Measurements from ENCODE around the gene NYAP2. TPM values are rescaled to one million over a fixed set of nuclear protein-coding genes. Genes with fewer than 3 reads are reported as not detected.

The NYAP2 gene
- total and polyA plus RNA-seq, 2 of the 4 experiments (the other 2 are of a cell fraction): not detected

DNA sequence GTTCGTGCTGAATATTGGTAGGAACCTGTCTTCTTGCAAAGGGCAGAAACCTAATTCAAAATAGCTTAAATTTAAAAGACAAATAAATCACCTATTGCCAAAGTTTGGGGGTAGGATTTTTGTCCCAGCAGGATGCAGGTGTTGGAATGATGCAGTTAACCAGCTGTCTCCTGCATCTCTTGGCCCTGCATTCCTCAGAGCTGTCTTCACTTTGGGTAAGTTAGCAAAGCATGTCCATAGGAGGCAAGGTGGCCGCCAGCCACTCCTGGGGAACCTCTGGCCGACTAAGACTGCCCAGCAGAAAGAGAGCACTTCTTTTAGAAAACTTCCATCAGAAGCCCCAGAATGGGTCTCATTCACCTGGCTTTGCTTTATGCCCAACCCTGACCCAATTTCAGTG lies 20.5 kb upstream of the NYAP2 start:
- H2AFZ ChIP-seq (replicated peaks; ENCODE audit: low read length, poor library complexity): no peak overlapping the region
- no TSS peak for BruUV-seq (replicated peaks)
- no peak for ATAC-seq (ENCODE audit: low read depth)
- H2BK5ac ChIP-seq (ENCODE audit: low read depth, low read length, poor library complexity, severe bottlenecking): no peak overlapping the region
- no peak overlapping the region for H3K56ac ChIP-seq (ENCODE audit: extremely low read depth, insufficient read depth, low read length)
- H4K8ac ChIP-seq (ENCODE audit: low read depth in 2 of 2, low read length in 2 of 2): no peak overlapping the region
- no peak overlapping the region for H3K4ac ChIP-seq (ENCODE audit: low read depth, low read length)
- H2BK15ac ChIP-seq (ENCODE audit: low read depth, low read length): no peak overlapping the region
- no peak overlapping the region for H2BK120ac ChIP-seq (ENCODE audit: low read depth, low read length)
- H4K20me1 ChIP-seq (ENCODE audit: insufficient read depth, low read length): no peaks in the 10 kb centered on the region
- H3K9me3 ChIP-seq (ENCODE audit: control insufficient read depth, insufficient read depth, low read length): no peaks in the 10 kb centered on the region
- no peak overlapping the region for H4K5ac ChIP-seq (ENCODE audit: low read depth, low read length)
- ChIA-PET POLR2A (ENCODE audit: unreplicated experiment) (no interaction called here), CTCF (interaction anchor here (0.8 kb wide), 1 partner anchor 11 kb away, joined by 3 read pairs; no protein-coding TSS in a partner anchor)
- H2AK9ac ChIP-seq (replicated peaks; ENCODE audit: low read depth, low read length, poor library complexity): no peak overlapping the region
- TF ChIP-seq RFX5 (IDR thresholded peaks at IDR 0.05; ENCODE audit: low read depth, low read length) (no peak), POLR2A (IDR thresholded peaks at IDR 0.05; ENCODE audit: low read depth, low read length) (no peak), MXI1 (IDR thresholded peaks at IDR 0.05; ENCODE audit: borderline replicate concordance, low read depth, low read length) (no peak), BHLHE40 (IDR thresholded peaks at IDR 0.05; ENCODE audit: low read depth, low read length) (no peak)
- TF ChIP-seq, protein P1, sequence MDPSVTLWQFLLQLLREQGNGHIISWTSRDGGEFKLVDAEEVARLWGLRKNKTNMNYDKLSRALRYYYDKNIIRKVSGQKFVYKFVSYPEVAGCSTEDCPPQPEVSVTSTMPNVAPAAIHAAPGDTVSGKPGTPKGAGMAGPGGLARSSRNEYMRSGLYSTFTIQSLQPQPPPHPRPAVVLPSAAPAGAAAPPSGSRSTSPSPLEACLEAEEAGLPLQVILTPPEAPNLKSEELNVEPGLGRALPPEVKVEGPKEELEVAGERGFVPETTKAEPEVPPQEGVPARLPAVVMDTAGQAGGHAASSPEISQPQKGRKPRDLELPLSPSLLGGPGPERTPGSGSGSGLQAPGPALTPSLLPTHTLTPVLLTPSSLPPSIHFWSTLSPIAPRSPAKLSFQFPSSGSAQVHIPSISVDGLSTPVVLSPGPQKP (IDR thresholded peaks at IDR 0.05; ENCODE audit: borderline replicate concordance, low read depth, low read length): no peak
- dilution Hi-C loops (cut with HindIII; ENCODE audit: low sequenced_read_pairs, unreplicated experiment): no loop called here
- no peaks in the 10 kb centered on the region for H3K9me1 ChIP-seq (ENCODE audit: insufficient read depth, low read length)
- no CpG with 5 or more reads among the region's 3 CpGs for WGBS, 2 experiments (ENCODE audit: extremely low coverage in 2 of 2, insufficient read length in 1 of 2)
- no peaks in the 10 kb centered on the region for H3K4me1 ChIP-seq (ENCODE audit: control insufficient read depth, insufficient read depth, low read length)
- no peaks in the 10 kb centered on the region for H3K36me3 ChIP-seq (ENCODE audit: control insufficient read depth, insufficient read depth, low read length)
- H3K4me3 ChIP-seq (ENCODE audit: insufficient read depth, low read depth, low read length): no peak overlapping the region
- no peak overlapping the region for H3K9ac ChIP-seq (ENCODE audit: low read depth, low read length)
- H2BK20ac ChIP-seq (ENCODE audit: low read depth, low read length): no peak overlapping the region
- H3K14ac ChIP-seq (replicated peaks; ENCODE audit: low read depth, low read length): no peak overlapping the region
- peaks cover 1% of the 10 kb centered on the region for H3K27me3 ChIP-seq (ENCODE audit: control insufficient read depth, insufficient read depth, low read length)
- no peaks in the 10 kb centered on the region for H3K79me1 ChIP-seq (ENCODE audit: low read depth in 1 of 2, low read length in 2 of 2)
- in situ Hi-C loops (cut with MboI; ENCODE audit: low sequenced_read_pairs): no loop called here
- no peak overlapping the region for H3K4me2 ChIP-seq (ENCODE audit: low read depth, low read length)
- DNase-seq: no peak
- H3K18ac ChIP-seq (ENCODE audit: low read depth, low read length): no peak overlapping the region
- intact Hi-C loops (cut with micrococcal nuclease): no loop called here
- H2AK5ac ChIP-seq (ENCODE audit: low read depth, low read length): no peak overlapping the region
- no peak overlapping the region for H3K23ac ChIP-seq (ENCODE audit: low read depth, low read length)
- no peak overlapping the region for H3K27ac ChIP-seq (ENCODE audit: insufficient read depth, low read length)
- H4K91ac ChIP-seq (ENCODE audit: insufficient read depth, low read depth, low read length): no peak overlapping the region
